HepG2 (cell line): ENCODE measurements around the gene CHFR. TPM values are rescaled to one million over a fixed set of nuclear protein-coding genes. Genes with fewer than 3 reads are reported as not detected.

ENCODE experiments used
- PITX1 ChIP-seq: sonication (generic); formaldehyde crosslinking; IDR thresholded peaks from 2 replicates; pipeline ENCODE4 v1.5.1; 2020; ENCODE audit warnings: mild to moderate bottlenecking, missing genetic modification reagents
- PRMT3 ChIP-seq: sonication (generic); formaldehyde crosslinking; IDR thresholded peaks from 2 replicates; pipeline ENCODE4 v1.8.1; 2022; ENCODE audit warnings: low read depth, mild to moderate bottlenecking, moderate library complexity, missing genetic modification reagents, borderline replicate concordance
- ZBTB25 ChIP-seq: IDR thresholded peaks from 2 replicates; pipeline ENCODE4 v1.6.1; 2018; ENCODE audit warnings: missing genetic modification reagents
- ZNF160 ChIP-seq: sonication (generic); formaldehyde crosslinking; IDR thresholded peaks from 2 replicates; pipeline ENCODE4 v1.8.0; 2022; ENCODE audit warnings: mild to moderate bottlenecking, inconsistent platforms, missing genetic modification reagents
- ZNF234 ChIP-seq: sonication (generic); formaldehyde crosslinking; conservative IDR thresholded peaks from 2 replicates; pipeline ENCODE4 v1.5.1; 2020; ENCODE audit warnings: mild to moderate bottlenecking, missing genetic modification reagents
- ZNF609 ChIP-seq: sonication (generic); formaldehyde crosslinking; IDR thresholded peaks from 2 replicates; pipeline ENCODE4 v1.4.0; 2020; ENCODE audit warnings: mild to moderate bottlenecking, missing genetic modification reagents, borderline replicate concordance
- polyA plus RNA-seq, 8 experiments: library from polyadenylated mRNA; depleted of rRNA in 3 of 8; stranded (reverse) in 7 of 8; unstranded in 1 of 8; fragments of >200 nt; fragmentation: Illumina TruSeq in 4 of 8; extraction: Trizol in 4 of 8; gene quantifications; 2 replicates each; pipeline versions ENCODE4 v1.2.1 to v1.2.3, GENCODE V29; 2011 to 2016; ENCODE audit warnings: low read depth in 4 of 8, missing spikeins in 1 of 8, mixed read lengths in 1 of 8; ENCODE audit not compliant: insufficient read depth in 1 of 8
- total RNA-seq, 5 experiments: library from RNA; depleted of rRNA; stranded (reverse); fragments of >200 nt; fragmentation: Illumina TruSeq; extraction: Trizol; gene quantifications; 2 replicates each; pipeline ENCODE4 v1.2.3, GENCODE V29; 2016; ENCODE audit warnings: low read depth in 1 of 5

CHFR gene
- total and polyA plus RNA-seq, 2 of the 13 experiments (the other 11 are each of a cell fraction or from before 2014, with no cell fraction given), result 21.4 to 21.5 TPM

- TF ChIP-seq ZNF609 (CRISPR knock-in tag), result no peak
- TF ChIP-seq ZBTB25, result no peak
- TF ChIP-seq PRMT3 (CRISPR knock-in tag), result no peak
- no peak for TF ChIP-seq ZNF160 (CRISPR knock-in tag)
- no peak for TF ChIP-seq ZNF234 (CRISPR knock-in tag)
- TF ChIP-seq PITX1, result no peak
Observed at GRCh38 chr12:132797820-132798570, 89.4 kb downstream of the CHFR start (continued).
